SK-N-SH (cell line): ENCODE results near the gene NTSR1.

ENCODE experiments used
- CHD2 ChIP-seq: fragments of 150-350 bp; IDR thresholded peaks from 2 replicates; pipeline ENCODE4 v1.6.1; 2018; ENCODE audit warnings: low read length; ENCODE audit not compliant: partially characterized antibody
- CTCF ChIP-seq: fragments of 200-600 bp; sonication (generic); IDR thresholded peaks from 2 replicates; pipeline ENCODE4 v1.6.1; 2017; ENCODE audit warnings: antibody characterized with exemption, mild to moderate bottlenecking, moderate library complexity
- FOXJ3 ChIP-seq: sonication (generic); formaldehyde crosslinking; IDR thresholded peaks from 2 replicates; pipeline ENCODE4 v1.5.1; 2020; ENCODE audit warnings: mild to moderate bottlenecking, missing genetic modification reagents
- GABPA ChIP-seq: IDR thresholded peaks from 2 replicates; pipeline ENCODE4 v1.4.0; 2012; ENCODE audit warnings: low read depth, mild to moderate bottlenecking
- IRF3 ChIP-seq: fragments of 150-350 bp; IDR thresholded peaks from 2 replicates; pipeline ENCODE4 v1.6.1; 2016; ENCODE audit warnings: mild to moderate bottlenecking, low read depth, low read length
- JUND ChIP-seq: IDR thresholded peaks from 2 replicates; pipeline ENCODE4 v1.4.0; 2012
- POLR2AphosphoS5 ChIP-seq: IDR thresholded peaks from 2 replicates; pipeline ENCODE4 v1.6.1; 2012; ENCODE audit warnings: low read depth, low read length
- RAD21 ChIP-seq: IDR thresholded peaks from 2 replicates; pipeline ENCODE4 v1.6.1; 2012; ENCODE audit warnings: mild to moderate bottlenecking, low read length
- REST ChIP-seq: IDR thresholded peaks from 2 replicates; pipeline ENCODE4 v1.6.1; 2012; ENCODE audit warnings: mild to moderate bottlenecking, low read depth, low read length, moderate library complexity
- RFX5 ChIP-seq: IDR thresholded peaks from 2 replicates; pipeline ENCODE4 v1.6.1; 2012; ENCODE audit warnings: mild to moderate bottlenecking, improper control_type of control experiment, low read length
- SMC3 ChIP-seq: IDR thresholded peaks from 2 replicates; pipeline ENCODE4 v1.6.1; 2012; ENCODE audit warnings: low read depth, low read length, improper control_type of control experiment
- TAF1 ChIP-seq: IDR thresholded peaks from 2 replicates; pipeline ENCODE4 v1.6.1; 2012; ENCODE audit warnings: low read depth, mild to moderate bottlenecking, low read length, moderate library complexity, borderline replicate concordance
- TCF12 ChIP-seq: IDR thresholded peaks from 2 replicates; pipeline ENCODE4 v1.4.0; 2012

GRCh38 chr20:62776035-62776691 is 67.5 kb downstream of the NTSR1 start:
- TF ChIP-seq CTCF (no peak), FOXJ3 (no peak), REST (no peak), GABPA (no peak), SMC3 (no peak), RAD21 (no peak), TAF1 (no peak), CHD2 (no peak), RFX5 (no peak), TCF12 (no peak), JUND (no peak), IRF3 (no peak), POLR2AphosphoS5 (no peak)
